ENCODE data around the gene MAZ.
"Not testable (repeated sequence)": the region's sequence is repeated elsewhere in the genome, so short reads cannot be mapped to it uniquely, and the experiment has no call there.

DNA sequence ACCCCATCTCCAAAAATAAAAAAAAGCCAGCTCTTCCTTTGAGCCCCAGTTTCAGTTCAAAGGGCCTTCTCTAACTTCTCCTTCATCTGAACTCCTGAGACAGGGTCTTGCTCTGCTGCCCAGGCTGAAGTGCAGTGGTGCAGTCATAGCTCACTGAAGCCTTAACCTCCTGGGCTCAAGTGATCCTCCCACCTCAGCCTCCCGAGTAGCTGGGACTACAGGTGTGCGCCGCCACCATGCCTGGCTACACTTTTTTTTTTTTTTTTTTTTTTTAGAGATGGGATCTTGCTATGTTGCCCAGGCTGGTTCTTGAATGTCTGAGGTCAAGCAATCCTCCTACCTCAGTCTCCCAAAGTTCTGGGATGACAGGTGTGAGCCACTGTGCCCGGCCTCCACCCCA, 26.9 kb downstream of the MAZ start:
- TF ChIP-seq, protein P1, sequence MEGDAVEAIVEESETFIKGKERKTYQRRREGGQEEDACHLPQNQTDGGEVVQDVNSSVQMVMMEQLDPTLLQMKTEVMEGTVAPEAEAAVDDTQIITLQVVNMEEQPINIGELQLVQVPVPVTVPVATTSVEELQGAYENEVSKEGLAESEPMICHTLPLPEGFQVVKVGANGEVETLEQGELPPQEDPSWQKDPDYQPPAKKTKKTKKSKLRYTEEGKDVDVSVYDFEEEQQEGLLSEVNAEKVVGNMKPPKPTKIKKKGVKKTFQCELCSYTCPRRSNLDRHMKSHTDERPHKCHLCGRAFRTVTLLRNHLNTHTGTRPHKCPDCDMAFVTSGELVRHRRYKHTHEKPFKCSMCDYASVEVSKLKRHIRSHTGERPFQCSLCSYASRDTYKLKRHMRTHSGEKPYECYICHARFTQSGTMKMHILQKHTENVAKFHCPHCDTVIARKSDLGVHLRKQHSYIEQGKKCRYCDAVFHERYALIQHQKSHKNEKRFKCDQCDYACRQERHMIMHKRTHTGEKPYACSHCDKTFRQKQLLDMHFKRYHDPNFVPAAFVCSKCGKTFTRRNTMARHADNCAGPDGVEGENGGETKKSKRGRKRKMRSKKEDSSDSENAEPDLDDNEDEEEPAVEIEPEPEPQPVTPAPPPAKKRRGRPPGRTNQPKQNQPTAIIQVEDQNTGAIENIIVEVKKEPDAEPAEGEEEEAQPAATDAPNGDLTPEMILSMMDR (IDR thresholded peaks at IDR 0.05; ENCODE audit: extremely low read depth in 1 of 2, insufficient read depth in 1 of 2, low read depth in 1 of 2, low read length in 2 of 2): not testable (repeated sequence)
- TF ChIP-seq MYC (IDR thresholded peaks at IDR 0.05; ENCODE audit: low read depth, low read length); POLR2AphosphoS5 (IDR thresholded peaks at IDR 0.05; ENCODE audit: insufficient read depth, low read depth, low read length); POLR2A (IDR thresholded peaks at IDR 0.05; ENCODE audit: low read depth, low read length); FOS (IDR thresholded peaks at IDR 0.05; ENCODE audit: borderline replicate concordance, insufficient read depth, low read length); EZH2 (IDR thresholded peaks at IDR 0.05; ENCODE audit: borderline replicate concordance, low read depth, low read length, severe bottlenecking): not testable (repeated sequence)
- TF ChIP-seq, protein P2, sequence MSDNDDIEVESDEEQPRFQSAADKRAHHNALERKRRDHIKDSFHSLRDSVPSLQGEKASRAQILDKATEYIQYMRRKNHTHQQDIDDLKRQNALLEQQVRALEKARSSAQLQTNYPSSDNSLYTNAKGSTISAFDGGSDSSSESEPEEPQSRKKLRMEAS (IDR thresholded peaks at IDR 0.05; ENCODE audit: insufficient read depth, insufficient read length): not testable (repeated sequence)

All from endothelial cell of umbilical vein (primary cell).